Stomach (tissue), 9 donors: ENCODE measurements around the gene PPCS. TPM values are rescaled to one million over a fixed set of nuclear protein-coding genes. Genes with fewer than 3 reads are reported as not detected.

ENCODE experiments used
- DNase-seq, 2 donors: peaks; one replicate each; pipeline versions ENCODE4 v3.0.0 to v3.0.0-alpha.2; 2013 to 2019
- H3K27ac ChIP-seq, 5 donors: fragments of 200-600 bp in 4 of 5; sonication (generic) in 4 of 5; one replicate each; pipeline ENCODE4 v1.5.1; 2013 to 2019; ENCODE audit warnings: mild to moderate bottlenecking in 1 of 5, moderate library complexity in 1 of 5
- H3K27me3 ChIP-seq, 3 donors: fragments of 200-600 bp; sonication (generic); one replicate each; pipeline ENCODE4 v1.5.1; 2017 to 2019; ENCODE audit warnings: mixed run types in 1 of 3
- H3K36me3 ChIP-seq, 4 donors: fragments of 200-600 bp; sonication (generic); 1 replicate in 3 of 4; 2 replicates in 1 of 4; pipeline ENCODE4 v1.5.1; 2016 to 2019
- H3K4me1 ChIP-seq, 4 donors: fragments of 200-600 bp; sonication (generic); one replicate each; pipeline ENCODE4 v1.5.1; 2016 to 2019
- H3K4me3 ChIP-seq, 4 donors: fragments of 200-600 bp; sonication (generic) in 3 of 4; one replicate each; pipeline ENCODE4 v1.5.1; 2016 to 2019; ENCODE audit warnings: mild to moderate bottlenecking in 1 of 4
- H3K9me3 ChIP-seq, 4 donors: fragments of 200-600 bp; sonication (generic); one replicate each; pipeline ENCODE4 v1.5.1; 2016 to 2019
- EP300 ChIP-seq: sonication (generic); formaldehyde crosslinking; IDR thresholded peaks from one replicate; pipeline ENCODE4 v1.6.1; 2017; ENCODE audit warnings: antibody characterized with exemption
- POLR2A ChIP-seq, 4 donors: fragments of 450-650 bp; IDR thresholded peaks; one replicate each; pipeline ENCODE4 v1.6.1; 2016; ENCODE audit warnings: antibody characterized with exemption in 4 of 4, control low read depth in 2 of 4, mild to moderate bottlenecking in 1 of 4, moderate library complexity in 1 of 4
- POLR2AphosphoS5 ChIP-seq, 3 donors: sonication (generic); formaldehyde crosslinking; IDR thresholded peaks; one replicate each; pipeline ENCODE4 v1.6.1; 2016; ENCODE audit warnings: antibody characterized with exemption in 3 of 3
- WGBS, 5 donors: extraction: QIAGEN DNeasy Blood & Tissue Kit in 3 of 5; methylation state at CpG; one replicate each; pipeline versions ENCODE4 v1.1.5 to v1.1.7; 2013 to 2018; 5-methylcytosine and 5-hydroxymethylcytosine counted together
- intact Hi-C: fragments of 100-400 bp; cut with DNase I; formaldehyde crosslinking; loops from one replicate; pipeline ENCODE4 v1.15.1; 2023; ENCODE audit warnings: low total_unique reads
- polyA plus RNA-seq, 3 donors: library from polyadenylated mRNA; stranded (reverse); fragments of 200-250 nt; gene quantifications; one replicate each; pipeline ENCODE4 v1.2.3, GENCODE V29; 2013
- small RNA-seq, 4 donors: library from RNA; depleted of rRNA; stranded (forward); fragments of <200 nt; gene quantifications; one replicate each; pipeline ENCODE3, GENCODE V24; 2016
- total RNA-seq, 5 donors: library from RNA; depleted of rRNA; stranded (reverse); fragments of >200 nt; gene quantifications; one replicate each; pipeline versions ENCODE4 v1.1.0 to v1.2.3, GENCODE V29; 2014 to 2016
- TF ChIP-seq, protein P1 (sequence below), 7 experiments: fragments of 450-650 bp in 4 of 7; fragments of 200-600 bp in 3 of 7; sonication (generic) in 3 of 7; IDR thresholded peaks; one replicate each; pipeline ENCODE4 v1.5.1; 2016 to 2019; ENCODE audit warnings: antibody characterized with exemption in 7 of 7, control low read depth in 2 of 7, mild to moderate bottlenecking in 1 of 7
- donor health status: healthy with polysubstance abuse.
- donor health status: Bipolar disorder and iron deficiency.
- donor health status: healthy.

Gene PPCS
- total and polyA plus RNA-seq, 8 donors: 17.0 to 446 (median 68.6) TPM

- intact Hi-C loops: no loop called here
- DNase-seq: no peak
- H3K36me3 ChIP-seq: peaks cover 0 to 80% (median 46%) of the 10 kb centered on the region in 4 donors
- H3K27me3 ChIP-seq: no peaks in the 10 kb centered on the region
- no peak overlapping the region for H3K4me3 ChIP-seq
- H3K9me3 ChIP-seq: peaks cover 12 to 96% (median 62%) of the 10 kb centered on the region in 4 donors
- TF ChIP-seq POLR2AphosphoS5 (IDR thresholded peaks at IDR 0.05): no peak
- no peak for TF ChIP-seq EP300
- no peak for TF ChIP-seq POLR2A (IDR thresholded peaks at IDR 0.05)
- TF ChIP-seq, protein P1, sequence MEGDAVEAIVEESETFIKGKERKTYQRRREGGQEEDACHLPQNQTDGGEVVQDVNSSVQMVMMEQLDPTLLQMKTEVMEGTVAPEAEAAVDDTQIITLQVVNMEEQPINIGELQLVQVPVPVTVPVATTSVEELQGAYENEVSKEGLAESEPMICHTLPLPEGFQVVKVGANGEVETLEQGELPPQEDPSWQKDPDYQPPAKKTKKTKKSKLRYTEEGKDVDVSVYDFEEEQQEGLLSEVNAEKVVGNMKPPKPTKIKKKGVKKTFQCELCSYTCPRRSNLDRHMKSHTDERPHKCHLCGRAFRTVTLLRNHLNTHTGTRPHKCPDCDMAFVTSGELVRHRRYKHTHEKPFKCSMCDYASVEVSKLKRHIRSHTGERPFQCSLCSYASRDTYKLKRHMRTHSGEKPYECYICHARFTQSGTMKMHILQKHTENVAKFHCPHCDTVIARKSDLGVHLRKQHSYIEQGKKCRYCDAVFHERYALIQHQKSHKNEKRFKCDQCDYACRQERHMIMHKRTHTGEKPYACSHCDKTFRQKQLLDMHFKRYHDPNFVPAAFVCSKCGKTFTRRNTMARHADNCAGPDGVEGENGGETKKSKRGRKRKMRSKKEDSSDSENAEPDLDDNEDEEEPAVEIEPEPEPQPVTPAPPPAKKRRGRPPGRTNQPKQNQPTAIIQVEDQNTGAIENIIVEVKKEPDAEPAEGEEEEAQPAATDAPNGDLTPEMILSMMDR (IDR thresholded peaks at IDR 0.05): no peak
- H3K27ac ChIP-seq: no peak overlapping the region
- WGBS, 5 donors: 82 to 89% (median 85%) methylated on average over 1 of the region's 1 CpG
- no peaks in the 10 kb centered on the region for H3K4me1 ChIP-seq
Observed at GRCh38 chr1:42506576-42506975, 50.2 kb downstream of the PPCS start.

Small RNA genes lying within 50 kb of the gene (small RNA-seq; reads per million reads assigned to genes)
- gene TMSB4XP1: 0 reads per million in 4 donors

Other genes starting within 250 kb of the PPCS start
- gene FOXJ3, start 121.3 kb upstream of the PPCS start, total RNA-seq: 10 to 100 TPM; 10.1 to 57.3 (median 33.9) TPM
- 10 to 100 TPM in 2 of 3 donors, 1 to 10 TPM in 1; 8.3 to 13.4 (median 10.5) TPM for gene FOXJ3, start 121.3 kb upstream of the PPCS start, polyA plus RNA-seq
- 10 to 100 TPM in 2 of 5 donors, 1 to 10 TPM in 1, under 1 TPM in 1, not detected in 1; 0.55 to 12.7 (median 6.7) TPM for gene RIMKLA, start 75.8 kb upstream of the PPCS start, total RNA-seq
- under 1 TPM; 0.15 to 0.56 (median 0.33) TPM for gene RIMKLA, start 75.8 kb upstream of the PPCS start, polyA plus RNA-seq
- gene ZMYND12, start 521 bp upstream of the PPCS start, total RNA-seq: 100 to 1,000 TPM in 1 of 5 donors, 1 to 10 TPM in 1, under 1 TPM in 1, not detected in 2; 0.18 to 245 (median 1.9) TPM
- gene ZMYND12, start 521 bp upstream of the PPCS start, polyA plus RNA-seq: 1 to 10 TPM in 2 of 3 donors, under 1 TPM in 1; 0.88 to 2.9 (median 1.8) TPM
- gene CCDC30, start 6.7 kb downstream of the PPCS start, total RNA-seq: 1 to 10 TPM in 3 of 5 donors, under 1 TPM in 2; under 0.01 to 2.3 (median 2.0) TPM
- gene CCDC30, start 6.7 kb downstream of the PPCS start, polyA plus RNA-seq: 1 to 10 TPM in 1 of 3 donors, under 1 TPM in 2; 0.70 to 1.2 (median 0.75) TPM
- 10 to 100 TPM in 2 of 5 donors, 1 to 10 TPM in 2, not detected in 1; 5.2 to 70.1 (median 28.2) TPM for gene PPIH, start 201.9 kb downstream of the PPCS start, total RNA-seq
- 10 to 100 TPM; 31.6 to 72.3 (median 47.8) TPM for gene PPIH, start 201.9 kb downstream of the PPCS start, polyA plus RNA-seq
- 100 to 1,000 TPM; 201 to 379 (median 337) TPM for gene YBX1, start 225.9 kb downstream of the PPCS start, total RNA-seq
- 100 to 1,000 TPM; 526 to 844 (median 718) TPM for gene YBX1, start 225.9 kb downstream of the PPCS start, polyA plus RNA-seq